HG03064 (cell line): Measurements from ENCODE around the gene BCL2L2.

ENCODE experiments used
- ATAC-seq: cut with Tn5 transposase; IDR thresholded peaks from one replicate; pipeline ENCODE4 v1.9.1; 2021; ENCODE audit warnings: low read depth; ENCODE audit not compliant: unreplicated experiment

Gene BCL2L2

DNA sequence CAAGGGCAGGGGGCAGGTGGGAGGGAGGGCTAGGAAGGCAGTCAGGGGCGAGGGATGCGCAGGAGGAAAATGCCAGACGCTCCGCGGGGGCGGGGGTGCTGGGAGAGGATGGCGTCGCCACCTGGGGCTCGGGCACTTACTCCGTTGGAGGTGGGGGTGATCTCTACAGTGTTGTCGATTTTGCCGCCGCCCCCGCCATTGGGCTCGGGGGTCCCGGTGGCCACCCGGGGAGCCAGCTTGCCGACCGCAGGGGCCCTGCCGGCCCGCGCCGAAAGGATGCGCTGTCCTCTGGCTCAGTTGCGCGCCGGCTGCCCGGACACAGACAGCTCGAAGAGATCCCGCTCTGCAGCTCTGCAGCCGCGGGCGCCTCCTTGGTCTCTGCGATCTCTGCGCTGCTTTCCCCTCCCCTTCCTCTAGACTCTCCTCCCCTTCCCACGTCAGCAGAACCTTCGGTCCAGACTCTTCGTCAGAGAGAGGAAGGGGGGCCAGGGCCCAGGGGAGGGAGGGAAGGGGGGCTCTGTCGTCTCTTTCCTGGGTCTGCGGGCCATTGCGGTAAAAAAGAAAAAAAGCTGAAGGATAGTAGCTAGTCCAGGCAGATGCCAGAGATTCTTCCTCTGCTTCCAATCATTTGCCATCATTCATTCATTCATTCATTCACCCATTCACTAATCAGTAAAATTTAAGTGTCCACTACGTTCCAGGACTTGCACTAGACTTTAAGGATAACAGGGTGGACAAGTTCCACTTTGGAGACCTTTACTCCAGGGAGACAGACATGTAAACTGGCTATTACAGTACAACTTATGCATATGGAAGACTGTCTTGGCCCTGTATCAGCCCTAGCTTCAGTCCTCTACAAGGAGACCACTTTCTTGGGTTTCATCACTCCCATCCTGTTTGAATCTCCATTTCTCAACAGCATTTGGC, 46.1 kb downstream of the BCL2L2 start, which contains the start of gene SLC22A17:
Gene SLC22A17 (minus strand): TSS at position 382 of the 927 bp plus-strand sequence.
- ATAC-seq: no peak

DNA sequence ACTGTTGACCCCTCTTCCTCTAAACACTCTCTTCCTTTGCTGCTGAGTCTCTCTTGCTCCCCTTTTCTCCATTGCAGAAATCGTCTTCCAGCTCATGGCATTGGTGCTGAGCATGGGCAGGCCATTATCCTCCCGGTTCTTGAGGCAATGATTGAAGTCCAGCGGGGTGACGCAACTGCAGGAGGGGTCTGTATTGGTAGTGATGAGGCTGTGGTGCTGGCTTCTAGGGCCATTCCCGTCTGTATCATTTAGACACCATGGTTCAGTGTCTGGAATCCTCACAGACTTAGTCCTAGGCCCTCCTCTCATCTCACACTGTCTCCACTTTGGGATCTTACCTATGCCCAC, 46.8 kb downstream of the BCL2L2 start:
- no peak for ATAC-seq

DNA sequence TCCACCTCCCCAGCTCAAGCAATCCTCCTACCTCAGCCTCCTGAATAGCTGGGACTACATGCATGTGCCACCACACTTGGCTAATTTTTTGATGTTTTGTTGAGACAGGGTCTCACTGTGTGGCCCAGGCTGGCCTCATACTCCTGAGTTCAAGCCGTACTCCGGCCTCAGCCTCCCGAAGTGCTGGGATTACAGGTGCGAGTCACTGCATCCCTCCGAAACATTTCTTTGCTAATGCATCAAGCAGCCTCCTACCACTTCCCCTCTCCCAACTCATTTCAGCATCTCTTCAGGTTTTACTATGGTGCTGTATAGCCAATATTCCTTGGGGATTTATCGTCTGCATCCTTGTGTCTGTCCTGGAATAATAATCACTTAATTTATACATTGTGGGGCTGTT, 48.4 kb downstream of the BCL2L2 start:
- no peak for ATAC-seq

DNA sequence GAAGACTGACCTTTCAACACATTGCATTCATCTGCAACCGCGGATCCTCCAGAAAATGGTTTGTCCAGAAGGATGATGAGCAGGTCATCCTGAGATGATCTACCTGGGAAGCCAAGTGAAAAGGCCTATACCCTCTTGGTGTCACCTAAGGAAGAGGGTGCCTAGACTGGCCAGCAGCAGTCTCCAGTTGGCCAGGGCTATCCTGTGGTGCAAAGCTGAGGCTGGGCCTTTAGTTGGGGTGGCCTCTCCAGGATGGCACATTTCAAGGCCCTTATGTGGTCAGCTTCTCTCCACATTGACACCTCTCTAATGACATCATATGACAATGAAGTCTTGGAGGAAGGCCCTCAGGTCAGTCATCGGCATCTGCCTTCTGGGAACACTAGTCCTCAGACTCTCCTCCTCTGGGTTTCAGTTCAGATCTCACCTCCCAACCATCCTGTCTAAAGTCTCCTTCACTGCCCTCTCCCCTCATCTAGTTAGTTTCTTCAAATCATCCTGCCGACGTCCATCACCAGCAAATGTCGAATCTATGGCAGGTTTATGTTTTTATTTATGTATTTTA, 49.3 kb downstream of the BCL2L2 start:
- no peak for ATAC-seq

DNA sequence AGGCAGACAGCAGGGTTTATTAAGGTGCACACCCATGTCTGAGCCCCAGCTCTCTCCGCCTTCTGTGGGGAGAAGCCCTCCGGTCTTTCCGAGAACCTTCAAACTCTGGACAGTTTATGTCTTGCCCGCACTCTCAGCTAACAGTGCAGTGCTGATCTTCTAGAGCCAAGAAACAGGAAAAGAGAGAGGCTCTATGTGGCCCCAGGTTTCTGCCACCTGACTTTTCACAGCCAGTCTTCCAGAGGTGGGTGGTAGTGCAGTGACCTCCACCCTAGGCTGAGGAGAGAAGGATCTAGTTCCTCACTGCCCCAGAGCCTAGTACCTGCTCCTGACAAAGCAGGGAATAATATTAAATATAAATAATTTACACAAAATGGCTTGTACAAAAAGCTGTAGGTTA, 50.0 kb downstream of the BCL2L2 start:
- no peak for ATAC-seq

DNA sequence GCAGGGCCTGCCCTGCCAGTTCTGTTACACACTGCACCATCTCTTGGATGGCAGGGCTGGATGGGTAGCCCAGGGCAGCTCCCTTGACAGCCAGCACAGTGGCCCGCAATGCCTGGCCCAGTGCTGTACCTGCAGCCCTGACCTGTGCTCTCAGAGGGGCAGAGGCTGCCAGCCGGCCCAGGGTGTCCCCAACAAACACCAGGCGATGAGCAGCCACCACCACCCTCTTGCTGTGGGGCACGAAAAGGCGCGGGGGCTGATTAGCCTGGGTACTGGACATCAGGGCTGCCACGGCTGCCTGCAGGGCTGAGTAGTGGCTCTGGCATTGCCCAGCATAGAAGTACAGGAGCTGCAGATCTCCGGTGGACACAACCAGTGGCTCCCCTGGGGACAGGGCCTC, 50.6 kb downstream of the BCL2L2 start:
- no peak for ATAC-seq

DNA sequence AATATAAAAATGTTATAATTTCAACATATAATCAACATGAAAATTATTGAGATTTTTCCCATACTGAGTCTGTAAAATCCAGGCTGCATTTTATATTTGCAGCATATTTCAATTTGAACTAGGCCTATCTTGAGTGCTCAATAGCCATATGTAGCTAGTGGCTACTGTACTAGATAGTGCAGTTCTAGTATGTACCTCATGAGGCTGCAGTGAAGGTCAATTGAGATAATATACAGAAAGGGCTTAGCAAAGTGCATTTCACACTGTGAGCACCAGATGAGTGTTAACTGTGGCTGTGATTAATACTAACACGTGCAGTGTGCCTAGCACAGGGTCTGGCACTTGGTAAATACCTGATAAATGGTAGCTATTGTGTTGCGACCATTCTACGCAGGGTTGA, 51.4 kb downstream of the BCL2L2 start:
- ATAC-seq: no peak

DNA sequence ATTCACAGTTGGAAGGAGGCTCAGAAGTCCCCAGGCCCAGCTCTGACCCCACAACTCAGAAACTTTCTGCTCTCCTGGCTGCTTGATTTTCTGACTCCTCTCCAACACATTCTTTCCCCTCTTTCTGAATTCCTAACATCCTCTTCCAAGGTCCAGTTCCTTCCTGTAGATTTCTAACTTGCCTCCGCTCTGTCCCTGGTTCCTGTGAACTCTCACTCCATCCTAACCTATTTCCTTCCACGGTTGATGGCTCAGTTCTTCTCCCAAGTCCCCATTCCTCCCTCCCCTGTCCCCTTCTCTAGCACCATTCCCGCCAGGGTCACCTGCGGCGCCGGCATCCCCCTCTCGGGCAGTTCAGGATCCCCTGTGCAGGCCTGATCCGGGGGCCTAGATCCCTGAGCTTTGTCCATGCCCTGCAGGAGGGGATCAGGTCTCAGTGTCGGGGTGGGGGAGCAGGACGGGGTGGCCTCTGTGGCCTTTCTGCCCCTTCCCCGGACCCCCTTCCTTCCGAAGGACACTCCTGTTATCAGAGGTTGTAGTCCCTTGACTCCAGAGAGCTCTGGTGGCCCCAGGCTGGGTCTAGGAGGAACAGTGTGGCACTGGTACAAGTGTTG, 52.0 kb downstream of the BCL2L2 start:
- ATAC-seq: no peak

DNA sequence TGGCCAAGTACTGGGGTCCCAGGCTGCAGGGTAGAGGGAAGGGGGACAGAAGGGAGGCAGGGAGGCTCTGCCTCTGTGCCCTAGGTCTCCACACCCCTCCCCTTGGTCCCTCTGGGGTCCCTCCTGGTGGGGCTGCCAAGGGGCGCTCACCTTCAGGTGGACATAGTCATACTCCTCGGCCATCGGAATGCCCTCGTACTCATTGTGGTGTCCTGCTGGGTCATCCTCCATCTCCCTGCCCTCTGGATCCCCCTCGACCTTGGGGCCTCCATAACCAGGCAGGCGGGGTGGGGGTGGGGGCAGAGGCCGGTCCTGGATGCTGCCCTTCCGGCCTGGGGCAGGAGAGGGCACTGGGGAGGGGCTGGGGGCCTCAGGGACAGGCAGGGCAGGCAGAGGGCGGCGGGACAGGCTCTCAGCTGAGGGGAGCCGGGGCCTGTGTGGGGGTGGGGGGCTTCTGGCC, 52.6 kb downstream of the BCL2L2 start:
- ATAC-seq: no peak

DNA sequence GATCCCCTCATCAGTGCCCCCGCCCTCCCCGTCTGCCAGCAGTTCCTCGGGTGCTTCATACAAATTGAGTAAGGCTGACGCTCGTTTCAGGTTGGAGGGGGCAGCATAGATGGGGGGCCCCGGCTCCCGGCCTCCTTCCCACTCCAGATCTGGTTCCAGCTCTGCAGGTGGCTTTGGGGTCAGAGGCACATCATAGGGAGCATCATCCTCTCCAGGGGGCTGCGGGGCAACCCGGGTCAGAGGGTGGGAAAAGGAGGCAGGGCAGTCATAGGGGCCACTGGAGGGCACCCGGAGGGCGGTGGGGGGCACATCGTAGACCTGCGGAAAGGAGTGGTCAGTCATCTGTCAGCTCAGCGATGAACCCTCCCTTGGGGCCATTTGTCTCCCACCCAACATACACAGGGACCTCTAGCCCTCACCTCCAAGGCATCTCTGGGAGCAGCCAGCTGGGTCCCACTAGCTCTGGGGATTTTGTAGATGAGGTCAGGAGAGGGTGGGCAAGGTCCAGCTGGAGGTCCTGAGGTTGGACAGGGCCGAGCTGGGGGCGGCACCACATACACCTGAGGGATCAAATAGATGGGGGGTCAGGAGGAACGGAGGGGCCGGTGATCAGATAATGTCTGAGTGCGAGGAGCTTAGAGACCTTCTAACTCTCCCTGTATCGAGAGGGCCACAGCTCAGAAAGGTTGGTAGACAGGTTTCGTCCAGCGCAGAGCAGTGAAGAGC, 53.3 kb downstream of the BCL2L2 start:
- no peak for ATAC-seq

DNA sequence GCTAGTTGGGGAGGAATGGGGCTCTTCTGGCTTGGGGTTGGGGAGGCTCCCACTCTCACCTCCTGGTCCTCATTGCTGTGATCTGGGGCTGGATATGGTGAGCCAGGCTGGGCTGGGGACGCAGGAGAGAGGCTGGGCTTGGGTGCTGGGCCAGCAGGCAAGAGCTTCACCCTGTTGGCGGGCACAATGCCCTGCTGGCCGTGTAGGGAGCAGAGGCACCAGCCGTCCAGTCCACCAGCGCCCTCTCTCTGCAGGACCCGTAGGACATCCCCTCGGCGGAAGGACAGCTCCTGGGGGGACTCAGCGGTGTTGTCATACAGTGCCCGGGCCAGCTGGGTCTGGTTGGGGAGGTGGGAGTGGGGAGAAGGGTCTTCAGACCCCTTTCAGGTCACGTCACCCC, 53.9 kb downstream of the BCL2L2 start:
- ATAC-seq: no peak

DNA sequence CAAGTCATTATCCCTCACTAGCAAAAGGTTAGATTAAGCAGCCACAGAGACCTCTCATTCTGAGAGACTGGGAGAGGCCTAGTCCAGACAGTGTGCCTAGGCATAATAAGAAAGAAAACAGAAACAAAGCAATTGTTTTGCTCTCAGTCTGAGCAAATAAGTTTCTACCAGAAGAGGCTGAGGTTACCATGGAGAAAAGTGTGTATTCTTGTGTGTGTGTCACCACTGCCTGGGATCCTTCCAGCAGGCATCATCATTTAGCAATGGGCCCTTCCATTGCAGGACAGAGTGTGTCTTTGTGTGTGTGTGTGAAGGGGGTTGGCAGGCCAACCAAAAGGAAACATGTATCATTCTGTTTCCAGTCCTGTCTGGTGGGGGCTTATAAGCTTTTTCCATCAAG, 54.7 kb downstream of the BCL2L2 start:
- ATAC-seq: no peak
